GM12878 (cell line): ENCODE results near the gene DUOXA1.

ENCODE experiments used
- CTCF ChIP-seq, 3 experiments: IDR thresholded peaks in 2 of 3; conservative IDR thresholded peaks in 1 of 3; 2 replicates each; pipeline ENCODE4 v1.5.1; 2011; ENCODE audit warnings: low read depth in 3 of 3, low read length in 3 of 3, mild to moderate bottlenecking in 3 of 3, control low read depth in 2 of 3, moderate library complexity in 2 of 3, inconsistent platforms in 1 of 3, mixed read lengths in 1 of 3; ENCODE audit not compliant: control insufficient read depth in 2 of 3, insufficient read depth in 1 of 3; ENCODE audit errors: extremely low read depth in 1 of 3
- HCFC1 ChIP-seq: fragments of 150-350 bp; IDR thresholded peaks from 2 replicates; pipeline ENCODE4 v1.6.1; 2014; ENCODE audit warnings: low read length
- POLR2A ChIP-seq: IDR thresholded peaks from 2 replicates; pipeline ENCODE4 v1.6.1; 2011; ENCODE audit warnings: low read depth, mild to moderate bottlenecking, low read length
- POLR2AphosphoS5 ChIP-seq: IDR thresholded peaks from 2 replicates; pipeline ENCODE4 v1.6.1; 2011; ENCODE audit warnings: mild to moderate bottlenecking, low read length, inconsistent platforms
- TAF1 ChIP-seq: IDR thresholded peaks from 2 replicates; pipeline ENCODE4 v1.6.1; 2011; ENCODE audit warnings: mild to moderate bottlenecking, low read depth, low read length, borderline replicate concordance

DNA sequence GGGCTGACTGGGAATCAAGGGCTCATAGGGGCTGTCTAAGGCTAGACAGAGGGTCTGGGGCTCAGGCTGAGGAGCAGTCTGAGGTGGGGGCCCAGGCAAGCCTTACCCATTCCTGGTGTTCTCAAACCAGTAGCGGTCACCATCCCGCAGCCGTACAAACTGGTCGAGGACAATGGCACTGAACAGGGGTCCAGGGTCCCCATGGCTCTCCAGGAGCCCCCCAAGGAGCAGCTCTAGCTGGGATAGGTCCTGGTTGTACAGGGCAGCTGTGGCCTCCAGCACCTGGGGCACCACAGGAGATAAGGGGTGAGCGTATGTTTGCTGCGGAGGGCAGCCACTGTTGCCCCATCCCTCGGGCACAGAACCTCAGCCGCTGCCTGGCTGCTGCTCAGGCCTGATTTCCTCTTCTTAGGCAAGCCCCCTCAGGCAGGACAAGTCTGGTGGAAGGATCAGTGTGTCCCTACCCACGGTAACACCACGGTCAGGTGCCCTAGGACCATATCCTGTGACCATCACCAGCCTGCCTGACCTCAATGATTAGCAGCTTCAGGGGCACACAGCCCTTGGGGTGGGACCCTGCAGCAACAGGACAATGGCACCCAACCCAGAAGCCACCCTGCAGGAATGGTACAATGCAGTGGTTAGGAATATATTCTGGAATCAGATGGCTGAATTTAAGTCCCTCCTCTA lies 21.6 kb downstream of the DUOXA1 start:
- no peak for TF ChIP-seq TAF1
- no peak for TF ChIP-seq CTCF (IDR thresholded peaks at IDR 0.05 in 2 of 3, conservative IDR thresholded peaks at IDR 0.05 in 1 of 3; ENCODE audit: control insufficient read depth in 2 of 3, extremely low read depth in 1 of 3, insufficient read depth in 1 of 3, low read depth in 3 of 3, low read length in 3 of 3)
- TF ChIP-seq POLR2A, result no peak
- TF ChIP-seq HCFC1, result no peak
- TF ChIP-seq POLR2AphosphoS5, result no peak
